Panc1 (cell line): ENCODE results near the gene AP5Z1.

Experiments used
- CTCF ChIP-seq: fragments of 450-650 bp; IDR thresholded peaks from 2 replicates; pipeline ENCODE4 v1.5.1; 2017; ENCODE audit warnings: mild to moderate bottlenecking
- POLR2AphosphoS5 ChIP-seq: IDR thresholded peaks from 2 replicates; pipeline ENCODE4 v1.6.1; 2012; ENCODE audit warnings: mild to moderate bottlenecking, low read depth, low read length, moderate library complexity
- REST ChIP-seq, 2 experiments: IDR thresholded peaks; 2 replicates each; pipeline ENCODE4 v1.6.1; 2011 to 2012; ENCODE audit warnings: low read depth in 2 of 2, control low read depth in 1 of 2, low read length in 1 of 2, mild to moderate bottlenecking in 1 of 2, moderate library complexity in 1 of 2; ENCODE audit not compliant: insufficient read depth in 1 of 2

GRCh38 chr7:4800926-4801838 is 25.8 kb downstream of the AP5Z1 start:
- TF ChIP-seq CTCF (no peak), REST (IDR thresholded peaks at IDR 0.05; ENCODE audit: insufficient read depth in 1 of 2, low read depth in 2 of 2, low read length in 1 of 2) (no peak), POLR2AphosphoS5 (no peak)
